GM19463 (cell line): ENCODE measurements around the gene BMP6.
"Not testable (repeated sequence)": the region's sequence is repeated elsewhere in the genome, so short reads cannot be mapped to it uniquely, and the experiment has no call there.

ENCODE experiments used
- ATAC-seq: cut with Tn5 transposase; IDR thresholded peaks from one replicate; pipeline ENCODE4 v1.9.1; 2021; ENCODE audit warnings: mild to moderate bottlenecking, moderate library complexity; ENCODE audit not compliant: unreplicated experiment

Gene BMP6

DNA sequence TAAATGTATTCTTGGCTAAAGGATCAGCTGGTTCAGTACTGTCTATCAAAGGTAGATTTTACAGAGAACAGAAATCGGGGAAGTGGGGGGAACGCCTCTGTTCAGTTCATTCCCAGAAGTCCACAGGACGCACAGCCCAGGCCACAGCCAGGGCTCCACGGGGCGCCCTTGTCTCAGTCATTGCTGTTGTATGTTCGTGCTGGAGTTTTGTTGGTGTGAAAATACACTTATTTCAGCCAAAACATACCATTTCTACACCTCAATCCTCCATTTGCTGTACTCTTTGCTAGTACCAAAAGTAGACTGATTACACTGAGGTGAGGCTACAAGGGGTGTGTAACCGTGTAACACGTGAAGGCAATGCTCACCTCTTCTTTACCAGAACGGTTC, 154.8 kb downstream of the BMP6 start:
- no peak for ATAC-seq

- no peak for ATAC-seq
These were observed 156.0 kb downstream of the BMP6 start for GRCh38 chr6:7881765-7882500.

GRCh38 chr6:7882505-7883257, 156.8 kb downstream of the BMP6 start:
- no peak for ATAC-seq

GRCh38 chr6:7883381-7883780, 157.5 kb downstream of the BMP6 start:
- no peak for ATAC-seq

GRCh38 chr6:7886132-7886531, 160.2 kb downstream of the BMP6 start:
- no peak for ATAC-seq

DNA sequence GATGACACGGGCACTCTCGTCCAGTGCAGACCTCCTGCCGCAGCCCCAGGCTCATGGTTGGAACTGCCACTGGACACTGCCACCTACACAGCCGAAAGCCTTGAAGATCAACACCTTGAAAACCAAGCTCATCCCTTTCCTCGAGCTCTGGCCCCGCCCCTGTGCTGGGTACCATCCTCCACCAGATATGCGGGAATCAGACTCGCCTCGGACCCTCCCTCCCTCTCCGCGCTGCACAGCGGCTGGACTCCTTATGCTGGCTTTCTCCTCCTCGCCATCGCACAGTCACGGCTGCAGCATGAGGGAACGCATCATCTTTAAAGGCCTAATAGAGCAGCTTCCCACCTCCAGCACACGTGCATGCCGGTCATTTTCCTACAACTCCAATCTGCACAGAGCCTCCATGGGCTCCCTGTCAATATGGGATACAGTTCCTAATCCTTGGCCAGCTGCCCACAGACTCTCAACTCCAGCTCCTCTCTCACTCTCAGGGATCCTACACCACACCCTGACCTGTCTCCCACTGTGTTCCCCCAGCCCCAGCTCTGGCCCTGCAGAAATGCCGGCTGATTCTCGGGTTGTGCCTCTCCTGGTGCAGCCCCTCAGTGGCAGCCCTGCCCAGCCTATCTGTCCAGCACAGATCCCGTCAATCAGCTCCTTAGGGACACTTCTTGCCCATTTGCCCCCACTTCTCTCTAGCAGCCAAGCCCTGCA, 161.5 kb downstream of the BMP6 start:
- ATAC-seq, result no peak

GRCh38 chr6:7888587-7889357, 162.9 kb downstream of the BMP6 start:
- ATAC-seq, result no peak

DNA sequence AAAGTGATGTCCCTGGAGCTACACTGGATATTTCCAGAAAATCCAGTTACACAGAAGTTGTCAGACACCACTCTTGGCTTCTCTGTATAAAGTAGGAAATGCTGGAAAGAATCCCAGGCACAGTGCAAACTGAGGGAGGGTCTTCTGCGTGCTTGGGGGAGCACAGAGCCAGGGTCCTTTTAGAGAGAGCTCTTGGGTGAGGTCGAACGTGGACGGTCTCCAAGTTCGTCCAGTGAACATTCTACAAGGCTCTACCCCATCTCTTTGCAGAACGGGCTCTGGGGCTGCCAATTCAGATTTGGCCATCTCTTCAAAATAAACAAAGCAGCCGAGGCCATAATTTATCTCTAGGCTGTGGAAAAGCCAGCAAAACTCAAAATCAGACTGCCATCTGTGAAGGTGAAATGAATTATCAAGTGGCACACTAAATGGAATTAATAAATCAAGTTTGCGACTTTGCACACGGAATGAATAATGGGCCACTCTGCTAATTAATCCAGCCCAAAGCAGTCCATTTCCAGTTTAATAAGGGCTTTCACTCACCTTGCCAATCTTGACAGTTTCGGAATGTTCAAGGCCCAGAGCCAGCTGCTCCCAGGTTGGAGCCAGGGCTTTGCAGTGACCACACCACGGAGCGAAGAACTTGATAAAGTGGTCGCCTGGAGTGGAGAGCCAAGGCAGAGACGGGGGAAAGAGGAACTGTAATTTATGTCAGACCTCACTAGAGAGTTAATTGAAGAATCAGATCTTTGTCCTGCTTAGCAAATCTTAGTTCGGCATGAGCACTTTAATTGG, 165.4 kb downstream of the BMP6 start:
- ATAC-seq, result no peak

GRCh38 chr6:7892367-7892766, 166.5 kb downstream of the BMP6 start:
- not testable (repeated sequence) for ATAC-seq

DNA sequence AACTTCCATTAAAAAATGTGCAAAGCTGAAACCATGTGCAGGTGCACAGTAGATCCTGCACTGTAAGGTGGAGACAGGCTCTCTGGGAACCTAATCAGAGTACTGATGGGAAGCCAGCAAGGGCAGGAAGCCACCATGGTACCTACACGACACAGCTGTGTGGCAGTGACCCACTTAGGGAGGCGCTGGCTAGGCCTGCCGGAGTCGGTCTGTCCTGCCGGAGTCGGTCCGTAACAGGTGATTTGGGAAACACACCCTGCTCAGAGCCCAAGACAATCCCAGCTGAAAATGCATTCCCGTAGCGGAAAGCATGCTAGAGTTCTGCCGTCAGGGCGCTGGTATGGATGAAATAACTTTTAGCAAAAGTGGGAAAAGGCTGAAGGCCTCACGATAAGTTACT, 167.4 kb downstream of the BMP6 start:
- no peak for ATAC-seq

DNA sequence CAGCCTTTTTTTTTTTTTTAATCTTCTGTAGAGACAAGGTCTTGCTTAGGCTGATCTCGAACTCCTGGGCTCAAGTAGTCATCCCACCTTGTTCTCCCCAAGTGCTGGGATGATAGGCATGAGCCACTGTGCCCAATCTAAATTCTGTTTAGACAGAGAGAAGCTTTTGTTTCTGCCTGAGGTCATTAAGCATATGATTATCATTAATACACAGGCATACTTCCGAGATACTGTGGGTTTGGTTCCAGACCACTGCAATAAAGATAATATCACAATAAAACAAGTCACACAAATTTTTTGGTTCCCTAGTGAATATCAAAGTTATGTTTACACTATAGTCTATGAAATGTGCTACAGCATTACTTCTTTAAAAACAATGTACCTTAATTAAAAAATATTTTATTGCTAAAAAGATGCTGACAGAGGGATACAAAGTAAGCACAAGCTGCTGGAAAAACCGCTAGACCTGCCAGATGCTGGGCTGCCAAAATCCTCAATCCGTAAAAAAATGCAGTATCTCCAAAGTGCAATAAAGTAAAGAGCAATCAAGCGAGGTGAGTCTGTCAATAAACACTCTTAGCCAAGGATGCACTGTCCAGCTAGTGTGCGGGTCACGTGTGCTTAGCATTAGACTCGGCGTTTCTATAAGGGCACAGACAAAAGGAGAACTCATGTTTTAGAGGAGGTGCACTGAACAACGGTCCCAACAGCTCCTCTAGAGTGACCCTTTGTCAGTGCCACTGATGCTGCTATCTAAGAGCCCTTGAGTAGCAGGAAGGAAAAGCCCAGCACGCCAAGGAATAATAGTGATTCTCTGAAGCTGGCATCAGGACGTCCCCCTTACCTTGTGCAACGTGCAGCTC, 168.6 kb downstream of the BMP6 start:
- ATAC-seq, result no peak

DNA sequence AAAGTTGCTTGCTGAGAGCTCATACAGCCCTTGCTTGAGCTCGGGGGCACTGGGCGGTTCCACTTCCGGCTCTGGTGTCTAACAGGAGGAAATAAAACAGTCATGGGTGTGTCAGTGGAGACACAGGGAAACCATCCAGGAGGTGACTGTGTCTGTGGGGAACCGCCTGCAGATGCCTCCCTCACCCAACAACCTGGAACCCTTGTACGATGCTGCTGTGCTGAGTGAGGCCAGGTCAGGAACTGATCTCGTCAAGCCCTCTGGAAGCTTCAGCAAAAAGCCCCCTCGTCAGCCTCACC, 169.2 kb downstream of the BMP6 start:
- no peak for ATAC-seq

GRCh38 chr6:7896465-7896987, 170.6 kb downstream of the BMP6 start:
- no peak for ATAC-seq

GRCh38 chr6:7897461-7898192, 171.7 kb downstream of the BMP6 start:
- ATAC-seq, result peak; percentile 46

- not testable (repeated sequence) for ATAC-seq
These were observed 172.3 kb downstream of the BMP6 start for GRCh38 chr6:7898193-7898586.

- ATAC-seq, result peak; percentile 56
These were observed 173.4 kb downstream of the BMP6 start for GRCh38 chr6:7899101-7899888.

- no peak for ATAC-seq
These were observed 174.0 kb downstream of the BMP6 start for GRCh38 chr6:7899889-7900213.

DNA sequence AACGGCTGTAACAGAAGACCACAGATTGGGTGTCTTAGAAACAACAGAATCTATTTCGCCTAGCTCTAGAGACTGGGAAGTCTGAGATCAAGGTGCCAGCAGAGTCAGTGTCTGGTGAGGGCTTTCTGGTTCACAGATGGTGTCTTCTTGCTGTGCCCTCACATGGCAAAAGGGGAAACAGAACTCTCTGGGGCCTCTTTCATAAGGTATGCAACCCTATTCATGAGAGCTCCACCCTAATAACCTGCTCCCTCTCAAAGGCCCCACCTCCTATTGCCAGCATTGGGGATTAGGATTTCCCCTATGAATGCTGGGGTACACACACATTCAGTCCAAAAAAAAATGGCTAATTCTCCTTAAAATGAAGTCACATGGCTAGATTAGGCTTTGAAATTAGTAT, 174.7 kb downstream of the BMP6 start:
- ATAC-seq, result no peak
